NCI-H524 (cell line): ENCODE measurements around the gene DNAI2.
A peak's percentile ranks its signal among the peaks of the same experiment; 100 is the strongest.
"Not testable (repeated sequence)": the region's sequence is repeated elsewhere in the genome, so short reads cannot be mapped to it uniquely, and the experiment has no call there.

Source experiments
- DNase-seq, 2 experiments: peaks; one replicate each; lab custom pipeline; 2025; lab: John Stamatoyannopoulos, UW

Gene DNAI2

DNA sequence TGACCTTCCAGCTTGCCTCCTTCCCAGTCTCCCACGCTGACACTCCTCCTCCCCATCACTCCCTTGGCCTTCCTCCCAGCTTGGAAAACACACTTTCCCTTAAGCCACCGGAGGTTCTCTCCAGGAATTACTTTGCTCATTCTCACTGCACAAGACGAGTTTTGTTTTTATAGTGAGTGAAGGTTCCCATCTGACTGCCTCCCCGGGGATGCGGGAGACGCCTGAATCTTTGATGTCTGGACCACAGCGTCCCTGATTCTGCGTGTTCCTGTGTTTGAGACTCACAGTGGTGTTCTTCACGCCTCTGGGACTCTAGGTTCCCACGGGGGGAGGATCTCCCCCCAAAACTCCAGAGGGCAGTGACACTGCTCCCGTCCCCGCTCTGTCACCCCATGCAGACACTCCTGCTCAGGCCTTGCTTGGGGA, 2.0 kb downstream of the DNAI2 start:
- DNase-seq = no peak

DNA sequence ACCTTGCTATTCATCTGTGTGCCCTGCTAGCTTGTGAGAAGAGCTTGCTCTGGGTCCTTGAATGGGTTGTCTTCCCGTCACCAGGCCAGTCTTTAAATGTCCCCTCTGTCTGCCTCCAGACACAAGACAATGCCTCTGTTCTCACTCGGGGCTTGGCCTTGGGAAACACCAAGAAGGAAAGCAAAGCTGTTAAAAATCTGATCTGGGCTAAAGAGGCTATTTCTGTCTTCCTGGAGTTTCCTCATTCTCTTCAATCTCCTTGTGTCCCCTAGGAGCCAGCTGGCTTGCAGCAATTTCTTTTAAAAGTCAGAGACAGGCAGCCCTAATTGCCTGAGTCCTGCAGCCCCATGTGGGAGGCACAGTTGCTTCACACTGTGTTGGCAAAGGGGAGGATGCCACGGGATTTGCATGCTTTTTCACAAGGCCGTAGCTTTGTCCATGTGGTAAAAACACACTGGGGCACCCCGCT, 2.5 kb downstream of the DNAI2 start:
- peak in 1 of 2 experiments; percentile 36 for DNase-seq

DNA sequence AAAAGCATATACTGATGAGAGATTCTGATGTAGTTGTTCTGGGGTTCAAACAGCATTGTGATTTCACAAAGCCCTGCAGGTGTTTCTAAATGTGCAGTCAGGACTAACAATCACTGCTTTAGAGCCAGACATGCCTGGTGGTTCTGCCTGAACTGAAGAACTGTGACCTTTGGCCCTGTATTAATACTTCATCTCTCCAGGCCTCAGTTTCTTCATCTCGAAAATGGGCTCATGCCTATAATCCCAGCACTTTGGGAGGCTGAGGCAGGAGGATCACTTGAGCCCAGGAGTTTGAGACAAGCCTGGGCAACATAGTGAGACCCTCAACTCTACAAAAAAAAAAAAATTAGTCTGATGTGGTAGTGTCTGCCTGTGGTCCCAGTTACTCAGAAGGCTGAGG, 3.9 kb downstream of the DNAI2 start:
- no peak for DNase-seq

DNA sequence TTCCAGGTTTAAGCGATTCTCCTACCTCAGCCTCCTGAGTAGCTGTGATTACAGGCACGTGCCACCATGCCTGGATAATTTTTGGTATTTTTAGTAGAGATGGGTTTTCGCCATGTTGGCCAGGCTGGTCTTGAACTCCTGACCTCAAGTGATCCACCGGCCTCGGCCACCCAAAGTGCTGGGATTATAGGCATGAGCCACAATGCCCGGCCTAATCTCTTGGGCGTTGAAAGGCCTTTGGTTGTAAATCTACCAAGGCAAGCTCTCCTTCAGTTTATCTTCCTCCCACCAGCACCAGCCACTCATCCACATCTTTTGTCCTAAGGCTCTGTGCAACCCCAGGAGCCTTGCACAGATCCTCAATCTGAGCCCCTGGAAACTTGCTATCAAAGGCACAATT, 5.6 kb downstream of the DNAI2 start:
- not testable (repeated sequence) for DNase-seq

DNA sequence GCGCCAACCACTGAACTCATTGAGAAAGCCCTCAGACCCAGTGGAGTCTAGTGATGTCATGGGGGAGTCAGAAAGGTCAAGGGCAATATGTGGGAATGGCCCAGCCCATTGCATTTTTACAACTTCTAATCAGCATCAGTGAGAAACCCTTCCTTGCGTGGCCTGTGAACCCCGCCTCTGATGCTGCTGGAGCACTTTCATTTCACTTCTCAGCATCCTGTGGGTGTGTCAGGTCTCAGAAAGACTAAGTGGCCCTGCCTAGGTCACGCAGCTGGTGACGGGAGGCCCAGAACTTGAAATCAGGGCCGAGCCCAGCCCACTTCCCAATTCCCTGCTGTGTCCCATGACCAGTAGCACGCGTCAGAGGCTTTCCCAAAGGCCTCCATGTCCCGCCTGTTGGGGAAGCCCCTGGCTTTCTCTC, 6.1 kb downstream of the DNAI2 start:
- DNase-seq = no peak

DNA sequence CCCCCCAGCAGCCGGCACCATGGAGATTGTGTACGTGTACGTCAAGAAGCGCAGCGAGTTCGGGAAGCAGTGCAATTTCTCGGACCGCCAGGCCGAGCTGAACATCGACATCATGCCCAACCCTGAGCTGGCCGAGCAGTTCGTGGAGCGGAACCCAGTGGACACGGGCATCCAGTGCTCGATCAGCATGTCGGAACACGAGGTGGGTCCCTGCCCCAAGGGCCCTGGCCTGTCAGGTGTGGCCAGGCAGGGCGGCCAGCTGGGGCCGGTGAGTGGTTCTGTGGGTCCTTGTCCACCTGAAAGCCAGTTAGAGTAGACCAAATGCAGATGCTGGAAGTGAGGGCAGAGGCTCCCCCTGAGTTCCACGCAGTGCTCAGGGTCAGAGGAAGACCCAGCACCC, 7.8 kb downstream of the DNAI2 start:
- no peak for DNase-seq

DNA sequence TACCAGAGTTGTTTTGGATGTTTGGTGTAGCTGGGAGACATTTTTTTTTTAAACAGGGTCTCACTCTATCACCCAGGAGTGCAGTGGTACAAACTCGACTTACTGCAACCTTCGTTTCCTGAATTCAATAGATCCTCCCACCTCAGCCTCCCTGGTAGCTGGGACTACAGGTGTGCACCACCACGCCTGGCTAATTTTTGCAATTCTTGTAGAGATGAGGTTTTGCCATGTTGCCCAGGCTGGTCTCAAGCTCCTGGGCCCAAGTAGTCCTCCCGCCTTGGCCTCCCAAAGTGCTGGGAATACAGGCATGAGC, 8.2 kb downstream of the DNAI2 start:
- not testable (repeated sequence) for DNase-seq

DNA sequence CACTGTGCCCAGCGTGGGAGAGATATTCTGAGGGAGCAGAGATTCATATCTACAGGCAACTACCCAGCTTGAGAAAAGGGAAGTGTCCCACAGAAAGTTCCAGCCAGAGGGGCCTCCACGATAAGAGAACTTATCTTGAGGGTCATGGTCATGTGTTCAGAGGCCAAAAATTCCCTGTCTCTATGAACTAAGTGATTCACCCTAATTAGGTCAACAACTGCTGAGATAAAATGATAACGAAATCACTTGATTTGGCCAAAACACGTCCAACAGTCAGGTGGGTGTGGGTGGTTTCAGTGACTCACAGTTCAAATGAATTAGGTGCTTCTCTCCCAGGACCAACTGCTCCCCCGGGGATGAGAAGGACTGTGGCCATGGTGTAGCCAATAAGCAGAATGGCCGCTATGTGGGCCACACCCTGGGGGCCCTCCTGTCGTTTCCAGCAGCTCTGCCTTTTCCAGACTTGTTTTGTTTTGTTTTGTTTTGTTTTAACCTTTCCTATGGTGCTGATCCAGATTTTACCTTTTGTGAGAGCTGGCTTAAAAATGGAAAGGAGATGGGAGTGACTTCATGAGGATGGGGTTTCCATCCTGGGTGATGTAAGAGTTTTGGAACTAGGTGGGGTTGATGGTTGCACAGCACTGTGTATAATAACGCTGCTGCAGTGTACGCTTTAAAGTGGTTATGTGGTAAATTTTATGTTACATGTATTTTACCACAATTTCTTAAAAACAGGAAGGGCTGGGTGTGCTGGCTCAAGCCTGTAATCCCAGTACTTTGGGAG, 8.7 kb downstream of the DNAI2 start:
- DNase-seq = no peak

DNA sequence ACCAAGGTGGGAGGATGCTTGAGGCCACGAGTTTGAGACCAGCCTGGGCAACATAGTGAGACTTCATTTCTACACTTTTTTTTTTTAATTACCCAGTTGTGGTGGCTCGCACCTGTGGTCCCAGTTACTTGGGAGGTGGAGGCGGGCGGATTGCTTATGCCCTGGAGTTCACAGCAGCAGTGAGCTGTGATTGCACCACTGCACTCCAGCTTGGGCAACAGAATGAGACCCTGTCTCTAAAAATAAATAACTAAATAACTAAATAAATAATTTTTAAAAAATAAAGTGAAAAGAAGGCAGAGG, 9.3 kb downstream of the DNAI2 start:
- DNase-seq = no peak

DNA sequence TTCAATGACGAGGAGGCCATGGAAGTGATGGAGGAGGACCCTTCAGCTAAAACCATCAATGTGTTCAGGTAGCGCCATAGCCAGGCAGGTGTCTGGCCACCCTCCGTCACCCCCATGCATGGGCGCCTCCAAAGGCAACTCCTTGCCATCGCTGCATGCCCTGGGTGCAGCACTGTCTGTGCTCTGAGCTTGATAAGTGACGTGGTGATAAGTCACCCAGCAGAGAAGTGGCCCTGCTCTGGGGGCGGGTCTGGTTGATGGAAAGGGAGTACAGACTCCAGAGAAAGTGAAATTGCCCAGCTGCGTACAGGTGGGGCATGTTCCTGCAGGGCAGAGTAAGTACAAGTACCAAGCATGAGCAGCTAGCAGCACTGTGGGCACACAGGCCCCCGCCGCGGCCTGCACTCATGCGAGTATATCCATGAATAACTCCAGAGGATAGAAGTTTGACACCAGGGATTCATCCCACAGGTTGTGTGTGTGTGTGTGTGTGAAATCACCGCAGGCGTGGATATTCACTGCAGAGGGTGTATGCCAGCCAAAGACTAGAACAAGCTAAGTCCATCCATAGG, 13.1 kb downstream of the DNAI2 start:
- no peak for DNase-seq

DNA sequence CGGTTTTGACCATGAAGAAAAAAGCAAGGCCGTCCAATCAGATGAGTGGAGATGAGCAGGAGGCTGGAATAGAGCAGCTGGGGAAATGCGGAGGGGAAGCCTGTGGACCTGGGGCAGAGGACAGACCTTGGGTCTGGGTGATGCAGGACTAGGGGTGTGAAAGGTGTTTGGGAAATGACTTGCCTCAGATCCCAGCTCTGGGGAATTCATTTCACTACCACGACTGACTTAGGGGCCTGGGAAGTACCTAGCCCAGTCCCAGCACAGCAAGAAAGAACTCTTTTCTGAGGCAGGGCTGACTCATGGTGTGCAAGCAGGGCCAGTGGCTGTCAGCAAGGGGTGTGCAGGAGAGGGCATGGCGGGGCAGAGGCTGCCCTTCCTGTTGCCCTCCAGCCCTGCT, 14.8 kb downstream of the DNAI2 start:
- DNase-seq = no peak

DNA sequence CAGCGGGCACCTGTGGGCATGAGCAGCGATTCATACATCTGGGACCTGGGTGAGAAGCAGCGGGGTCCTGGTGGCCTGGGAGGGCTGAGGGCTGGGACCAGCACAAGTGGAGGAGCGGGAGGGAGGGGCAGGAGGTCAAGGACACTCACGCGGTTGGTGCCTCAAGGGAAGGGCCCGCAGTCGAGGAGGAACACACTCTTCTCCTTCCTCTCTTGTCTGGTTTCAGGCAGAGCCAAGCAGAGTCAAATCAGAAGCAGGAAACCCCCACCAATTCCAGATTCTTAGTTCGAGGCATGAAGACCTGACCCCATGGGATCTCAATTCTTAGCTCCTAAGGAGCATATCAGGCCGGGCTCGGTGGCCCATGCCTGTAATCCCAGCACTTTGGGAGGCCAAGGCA, 15.7 kb downstream of the DNAI2 start:
- DNase-seq = no peak

DNA sequence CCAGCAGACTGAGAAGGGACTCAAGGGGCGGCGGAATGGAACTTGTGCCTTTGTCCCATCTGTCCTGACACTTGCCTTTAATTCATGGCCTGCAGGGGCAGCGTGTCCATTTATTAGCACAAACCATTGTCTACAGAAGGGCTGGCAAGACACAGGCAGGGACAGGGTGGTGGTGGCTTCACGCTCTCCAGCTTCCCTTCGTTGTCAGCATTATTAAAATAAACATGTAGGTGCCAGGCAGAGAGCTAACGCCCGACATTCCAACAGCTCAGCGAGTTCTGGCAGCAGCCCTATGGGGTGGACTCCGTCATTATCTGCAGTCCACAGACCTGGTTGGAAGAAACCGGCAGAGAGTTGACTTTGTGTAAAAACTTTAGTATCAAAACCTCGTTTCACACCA, 16.3 kb downstream of the DNAI2 start:
- DNase-seq = peak; percentile 37 to 66

DNA sequence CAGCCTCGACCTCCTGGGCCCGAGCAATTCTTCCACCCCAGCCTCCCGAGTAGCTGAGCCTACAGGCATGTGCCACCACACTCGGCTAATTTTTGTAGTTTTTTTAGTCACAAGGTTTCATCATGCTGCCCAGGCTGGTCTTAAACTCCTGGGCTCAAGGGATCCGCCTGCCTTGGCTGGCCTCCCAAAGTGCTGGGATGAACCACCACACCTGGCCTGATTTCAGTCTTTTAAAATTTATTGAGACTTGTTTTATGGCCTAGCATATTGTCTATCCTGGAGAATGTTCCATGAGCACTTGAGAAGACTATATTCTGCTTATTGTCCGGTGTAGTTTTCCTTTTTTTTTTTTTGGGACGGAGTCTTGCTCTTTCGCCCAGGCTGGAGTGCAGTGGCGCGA, 18.5 kb downstream of the DNAI2 start:
- no peak for DNase-seq

DNA sequence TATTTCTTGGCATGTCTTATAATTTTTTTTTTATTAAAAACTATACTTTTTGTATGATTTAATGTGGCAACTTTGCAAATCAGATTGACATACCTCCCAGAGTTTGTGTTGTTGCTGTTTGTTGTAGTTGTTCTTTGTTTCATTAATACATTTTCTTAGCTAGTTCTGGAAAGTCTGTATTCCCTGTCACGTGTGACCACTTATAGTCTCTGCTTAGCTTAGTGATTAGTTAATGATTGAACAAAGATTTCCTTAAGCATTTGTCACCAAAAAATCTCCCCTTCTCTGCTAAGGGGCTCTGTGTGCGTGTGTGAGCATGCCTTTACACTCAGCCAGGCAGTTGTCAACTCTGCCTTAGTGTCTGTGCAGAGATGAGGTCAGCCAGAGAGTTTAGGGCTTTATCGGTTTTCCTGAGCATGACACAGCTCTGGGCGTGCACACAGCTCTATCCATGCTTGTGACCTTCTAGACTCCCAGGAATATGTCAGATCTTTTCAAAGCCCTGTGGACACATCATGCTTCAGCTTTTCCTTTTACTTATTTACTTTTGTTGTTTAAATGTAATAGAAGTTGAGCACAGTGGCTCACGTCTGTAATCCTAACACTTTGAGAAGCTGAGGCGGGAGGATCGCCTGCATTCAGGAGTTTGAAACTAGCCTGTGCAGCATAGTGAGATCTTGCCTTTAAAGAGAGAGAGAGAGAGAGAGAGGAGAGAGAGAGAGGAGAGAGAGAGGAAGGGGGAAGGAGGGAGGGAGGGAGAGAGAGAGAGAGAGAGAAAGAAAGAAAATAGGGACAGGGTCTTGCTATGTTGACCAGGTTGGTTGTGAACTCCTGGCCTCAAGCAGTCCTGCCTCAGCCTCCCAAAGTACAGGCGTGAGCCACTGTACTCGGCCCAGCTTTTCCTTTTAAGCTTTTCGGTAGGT, 21.9 kb downstream of the DNAI2 start:
- DNase-seq = no peak

DNA sequence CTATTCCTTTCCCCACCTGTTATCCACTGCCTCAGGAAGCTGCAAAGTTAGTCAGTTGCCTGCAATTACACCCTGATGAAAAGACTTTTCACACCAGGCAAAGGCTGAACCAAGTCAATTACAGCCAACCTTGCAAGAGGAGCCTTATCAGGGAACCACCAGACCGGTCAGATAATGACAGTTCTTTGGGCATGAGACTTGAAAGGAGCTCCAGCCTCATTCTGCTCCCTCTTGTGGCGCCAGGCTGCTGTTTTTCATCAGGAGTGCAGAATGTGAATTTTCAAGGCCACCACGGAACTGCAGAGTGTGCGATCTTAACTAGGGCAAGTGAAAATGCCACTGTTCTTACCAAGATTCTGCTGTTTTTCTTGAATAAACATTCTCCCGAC, 22.5 kb downstream of the DNAI2 start:
- peak; percentile 75 to 90 for DNase-seq

DNA sequence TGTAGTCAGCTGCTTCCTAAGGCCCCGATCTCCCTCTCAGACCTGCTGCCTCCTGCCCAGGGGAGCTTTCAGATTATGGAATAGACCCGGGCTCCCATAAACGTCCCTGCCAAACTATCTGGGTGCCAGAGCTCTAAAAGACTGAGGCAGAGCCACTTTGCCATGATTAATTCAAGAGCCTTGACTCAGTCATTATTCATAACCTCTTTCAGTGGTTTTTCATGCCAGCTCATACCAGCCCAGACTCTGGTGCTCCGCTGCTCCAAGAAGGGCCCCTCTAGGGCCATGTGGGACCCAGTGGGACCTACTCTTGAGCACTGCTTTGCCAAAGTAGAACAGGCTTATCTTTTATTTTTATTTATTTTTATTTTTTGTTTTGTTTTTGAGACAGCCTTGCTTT, 23.9 kb downstream of the DNAI2 start:
- no peak for DNase-seq

DNA sequence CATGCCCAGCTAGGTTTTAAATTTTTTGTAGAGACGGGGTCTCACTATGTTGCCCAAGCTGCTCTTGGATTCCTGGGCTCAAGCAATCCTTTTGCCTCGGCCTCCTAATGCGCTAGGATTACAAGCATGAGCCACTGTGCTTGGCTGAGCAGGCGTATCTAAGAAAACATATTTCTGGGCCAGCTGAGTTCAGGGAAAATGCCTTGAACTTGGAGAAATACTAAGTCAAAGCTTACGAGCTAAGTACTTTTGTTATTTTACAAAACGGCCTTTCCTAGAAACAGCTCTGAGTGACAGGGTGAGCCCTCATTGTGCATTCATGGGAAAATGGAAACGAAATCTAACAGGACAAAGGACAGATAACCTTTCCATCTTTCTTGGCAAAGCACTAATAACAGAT, 24.7 kb downstream of the DNAI2 start:
- no peak for DNase-seq

DNA sequence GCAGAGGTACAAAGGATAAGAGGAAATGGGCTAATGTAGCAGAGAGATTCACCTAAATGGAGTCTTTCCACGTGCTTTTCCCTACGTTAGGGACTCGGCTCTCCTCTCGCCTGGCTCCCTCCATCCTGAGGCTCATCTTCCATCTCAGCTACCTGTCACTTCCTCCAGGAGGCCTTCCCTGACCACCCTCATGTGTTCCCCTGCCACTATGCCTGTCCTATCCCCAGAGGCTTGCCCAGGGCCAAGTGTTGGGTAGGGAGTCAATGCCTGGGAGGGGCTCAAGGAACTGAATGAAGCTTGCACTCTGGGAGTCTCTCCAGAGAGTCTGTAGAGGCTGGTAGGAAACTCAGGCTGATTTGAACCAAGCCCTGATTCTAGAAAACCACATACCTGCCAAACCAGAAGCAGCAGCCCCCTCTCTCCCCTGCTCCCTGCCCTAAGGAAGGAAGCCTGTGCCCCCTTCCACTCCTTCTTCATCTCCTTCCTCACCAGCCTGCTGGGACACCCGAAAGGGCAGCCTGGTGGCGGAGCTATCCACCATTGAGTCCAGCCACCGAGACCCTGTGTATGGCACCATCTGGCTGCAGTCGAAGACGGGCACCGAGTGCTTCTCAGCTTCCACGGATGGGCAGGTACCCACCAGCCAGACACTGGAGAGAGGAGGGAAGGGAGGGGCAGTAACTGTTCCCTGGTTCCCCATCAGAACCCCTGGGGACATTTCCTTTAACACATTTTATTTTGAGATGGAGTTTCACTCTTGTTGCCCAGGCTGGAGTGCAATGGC, 25.4 kb downstream of the DNAI2 start:
- DNase-seq = peak in 1 of 2 experiments; percentile 49

DNA sequence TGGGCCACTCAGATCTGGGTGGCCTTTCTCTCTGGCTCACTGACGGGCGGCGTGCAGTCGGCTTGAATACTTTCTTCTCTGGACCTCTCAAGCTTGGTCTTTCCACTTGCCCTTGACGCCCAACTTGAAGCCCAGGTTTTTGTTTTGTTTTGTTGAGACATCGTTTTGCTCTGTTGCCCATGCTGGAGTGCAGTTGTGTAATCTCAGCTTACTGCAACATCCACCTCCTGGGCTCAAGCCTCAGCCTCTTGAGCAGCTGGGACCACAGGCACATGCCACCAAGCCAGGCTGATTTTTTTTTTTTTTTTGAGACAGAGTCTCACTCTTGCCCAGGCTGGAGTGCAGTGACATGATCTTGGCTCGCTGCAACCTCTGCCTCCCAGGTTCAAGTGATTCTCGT, 29.3 kb downstream of the DNAI2 start:
- DNase-seq = peak; percentile 27 to 70

DNA sequence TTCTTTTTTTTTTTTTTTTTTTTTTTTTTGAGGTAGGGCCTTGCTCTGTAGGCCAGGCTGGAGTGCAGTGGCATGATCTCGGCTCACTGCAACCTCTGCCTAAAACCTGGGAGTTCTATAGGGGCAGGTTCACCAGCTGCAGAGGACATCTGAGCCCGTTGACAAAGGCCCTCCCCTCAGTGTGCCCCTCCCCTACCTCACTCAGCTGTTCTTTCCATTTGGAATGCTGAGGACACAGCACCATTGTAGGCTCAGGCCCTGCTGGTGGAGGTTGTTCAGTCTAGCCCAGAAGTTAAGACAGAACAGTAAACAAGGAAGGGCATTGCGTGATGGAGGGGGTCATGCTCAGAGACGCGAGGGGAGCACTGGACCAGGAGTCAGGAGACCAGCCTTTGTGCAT, 30.1 kb downstream of the DNAI2 start:
- peak in 1 of 2 experiments; percentile 88 for DNase-seq
